Uterus (tissue), 4 donors: ENCODE results near the gene IFIT1B. TPM values are rescaled to one million over a fixed set of nuclear protein-coding genes. Genes with fewer than 3 reads are reported as not detected.

Experiments used
- DNase-seq, 2 donors: peaks; one replicate each; pipeline ENCODE4 v3.0.0-alpha.2; 2019 to 2020
- H3K27ac ChIP-seq, 2 donors: fragments of 200-600 bp; sonication (generic); 1 replicate in 1 of 2; 2 replicates in 1 of 2; pipeline ENCODE4 v1.5.1; 2016 to 2018
- H3K27me3 ChIP-seq, 2 donors: fragments of 200-600 bp; sonication (generic); one replicate each; pipeline ENCODE4 v1.5.1; 2018 to 2019; ENCODE audit warnings: control low read depth in 1 of 2
- H3K36me3 ChIP-seq, 2 donors: fragments of 200-600 bp; sonication (generic); one replicate each; pipeline ENCODE4 v1.5.1; 2019; ENCODE audit warnings: control low read depth in 1 of 2
- H3K4me1 ChIP-seq, 2 donors: fragments of 200-600 bp; sonication (generic); one replicate each; pipeline ENCODE4 v1.5.1; 2018 to 2019; ENCODE audit warnings: control low read depth in 1 of 2
- H3K4me3 ChIP-seq, 2 donors: fragments of 200-600 bp; sonication (generic); 1 replicate in 1 of 2; 2 replicates in 1 of 2; pipeline ENCODE4 v1.5.1; 2018 to 2019; ENCODE audit warnings: mild to moderate bottlenecking in 1 of 2
- H3K9me3 ChIP-seq, 2 donors: fragments of 200-600 bp; sonication (generic); one replicate each; pipeline ENCODE4 v1.5.1; 2019; ENCODE audit warnings: control low read depth in 1 of 2
- CTCF ChIP-seq, 4 experiments: fragments of 200-600 bp in 2 of 4; fragments of 450-650 bp in 2 of 4; sonication (generic) in 2 of 4; IDR thresholded peaks; one replicate each; pipeline ENCODE4 v1.5.1; 2016 to 2019; ENCODE audit warnings: antibody characterized with exemption in 4 of 4, mild to moderate bottlenecking in 2 of 4, moderate library complexity in 1 of 4
- POLR2A ChIP-seq, 2 donors: fragments of 450-650 bp; IDR thresholded peaks; one replicate each; pipeline ENCODE4 v1.6.1; 2016; ENCODE audit warnings: antibody characterized with exemption in 2 of 2, mild to moderate bottlenecking in 1 of 2, moderate library complexity in 1 of 2
- intact Hi-C: fragments of 100-400 bp; cut with DNase I; formaldehyde crosslinking; loops from one replicate; pipeline ENCODE4 v1.15.1; 2023; ENCODE audit warnings: low total_unique reads
- total RNA-seq, 4 donors: library from RNA; depleted of rRNA in 3 of 4; stranded (reverse); fragments of >200 nt in 3 of 4; gene quantifications; one replicate each; pipeline versions ENCODE4 v1.1.0 to v1.2.4, GENCODE V29; 2014 to 2023
- donor health status: DM: yes; HTN: yes; CAD: no.

The IFIT1B gene
- total RNA-seq, 4 donors from 2014 or later = 1.1 TPM; not detected in 3

DNA sequence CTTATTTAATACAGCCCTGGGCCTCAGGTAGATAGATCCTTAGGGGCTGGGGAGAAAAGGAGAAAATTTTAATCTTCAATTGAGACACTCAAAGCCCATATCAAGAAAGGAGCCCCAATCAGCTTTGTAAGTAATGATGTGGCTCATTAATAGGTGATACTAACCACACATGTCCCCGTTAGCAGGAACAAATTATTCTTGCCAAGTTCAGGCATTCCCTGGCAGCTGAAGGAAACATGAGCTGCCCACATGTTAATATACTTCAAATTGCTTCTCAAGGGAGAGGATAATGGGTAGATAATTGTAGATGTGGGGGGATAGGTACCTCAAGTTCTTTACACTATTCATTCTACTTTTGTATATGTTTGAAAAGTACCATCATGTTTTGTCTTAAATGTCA, 51.0 kb downstream of the IFIT1B start:
- Histone ChIP-seq H3K4me1 (no peaks in the 10 kb centered on the region), H3K4me3 (no peak overlapping the region), H3K27ac (no peak overlapping the region), H3K36me3 (no peaks in the 10 kb centered on the region), H3K27me3 (no peaks in the 10 kb centered on the region), H3K9me3 (no peaks in the 10 kb centered on the region)
- no peak for TF ChIP-seq CTCF (IDR thresholded peaks at IDR 0.05)
- no peak for TF ChIP-seq POLR2A (IDR thresholded peaks at IDR 0.05)
- intact Hi-C loops = no loop called here
- DNase-seq = no peak

GRCh38 chr10:89431977-89432376, 54.1 kb downstream of the IFIT1B start:
- Histone ChIP-seq H3K27ac (no peak overlapping the region), H3K4me1 (no peaks in the 10 kb centered on the region), H3K9me3 (no peaks in the 10 kb centered on the region), H3K4me3 (no peak overlapping the region), H3K36me3 (no peaks in the 10 kb centered on the region), H3K27me3 (no peaks in the 10 kb centered on the region)
- DNase-seq = no peak
- intact Hi-C loops = loop anchor here (5.0 kb wide), 1 partner anchor 130 kb away; no protein-coding TSS in a partner anchor
- TF ChIP-seq CTCF (IDR thresholded peaks at IDR 0.05) (no peak), POLR2A (IDR thresholded peaks at IDR 0.05) (no peak)

Other genes starting within 250 kb of the IFIT1B start
- under 1 TPM in 2 of 4 donors, not detected in 2; 0.24 to 0.48 TPM for gene CH25H, start 170.7 kb upstream of the IFIT1B start, total RNA-seq
- 10 to 100 TPM; 40.0 to 63.1 (median 46.9) TPM for gene LIPA, start 126.3 kb upstream of the IFIT1B start, total RNA-seq
- 10 to 100 TPM in 1 of 4 donors, 1 to 10 TPM in 3; 1.5 to 17.7 (median 6.1) TPM for gene IFIT2, start 76.0 kb upstream of the IFIT1B start, total RNA-seq
- gene IFIT3, start 50.1 kb upstream of the IFIT1B start, total RNA-seq = 10 to 100 TPM in 2 of 4 donors, 1 to 10 TPM in 2; 6.9 to 25.3 (median 15.6) TPM
- 10 to 100 TPM; 13.5 to 27.4 (median 19.7) TPM for gene IFIT1, start 14.6 kb downstream of the IFIT1B start, total RNA-seq
- gene IFIT5, start 36.5 kb downstream of the IFIT1B start, total RNA-seq = 10 to 100 TPM in 3 of 4 donors, 1 to 10 TPM in 1; 7.7 to 38.2 (median 29.4) TPM
- gene SLC16A12, start 157.5 kb downstream of the IFIT1B start, total RNA-seq = 1 to 10 TPM in 1 of 4 donors, under 1 TPM in 3; 0.26 to 7.4 (median 0.51) TPM